IPS-NIHi7 (cell line): ENCODE results near the gene TPRKB.
"Not testable (repeated sequence)": the region's sequence is repeated elsewhere in the genome, so short reads cannot be mapped to it uniquely, and the experiment has no call there.

Source experiments
- DNase-seq: peaks from one replicate; pipeline ENCODE4 v3.0.0; 2012; ENCODE audit warnings: mixed read lengths; ENCODE audit errors: extremely low spot score

TPRKB gene

DNA sequence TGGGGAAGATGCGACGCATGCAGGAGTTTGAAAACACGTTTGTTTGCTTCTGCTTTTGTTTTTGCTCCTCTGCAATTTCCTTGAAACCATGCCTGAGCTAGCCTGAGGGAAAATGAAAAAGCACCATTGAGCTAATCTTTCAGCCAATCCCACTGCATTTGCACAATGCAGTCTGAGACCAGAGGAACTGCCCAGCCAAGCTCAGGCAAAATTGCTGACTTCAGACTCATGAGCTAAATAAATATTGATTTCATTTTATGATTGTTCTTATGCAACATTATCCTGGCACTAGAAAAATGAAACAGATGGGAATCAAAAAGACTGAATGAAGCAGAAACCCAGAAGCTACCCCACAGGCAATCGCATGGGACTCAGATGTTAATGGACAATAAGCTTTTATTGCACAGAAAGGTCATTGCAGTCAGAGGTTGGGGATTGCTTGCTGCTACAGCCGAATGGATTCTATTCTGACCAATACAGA is 37.0 kb downstream of the TPRKB start:
- no peak for DNase-seq

GRCh38 chr2:73699437-73699836 is 37.7 kb downstream of the TPRKB start:
- no peak for DNase-seq

DNA sequence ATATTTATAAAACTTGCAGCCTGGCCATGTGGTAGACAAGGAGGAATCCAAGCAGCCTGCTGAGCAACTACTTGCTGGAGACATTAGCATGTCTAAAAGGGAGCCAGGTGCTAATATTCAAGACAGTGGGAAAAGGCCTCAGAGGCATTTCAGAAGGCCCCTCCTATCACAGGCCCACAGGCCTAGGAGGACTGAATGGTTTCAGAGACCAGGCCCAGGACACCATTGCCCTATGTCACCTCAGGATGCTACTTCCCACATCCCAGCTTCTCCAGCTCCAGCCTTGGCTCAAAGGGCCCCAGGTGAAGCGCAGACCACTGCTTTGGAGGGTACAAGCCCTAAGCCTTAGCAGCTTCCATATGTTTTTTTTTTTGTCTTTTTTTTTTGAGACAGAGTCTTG is 39.0 kb downstream of the TPRKB start:
- no peak for DNase-seq

DNA sequence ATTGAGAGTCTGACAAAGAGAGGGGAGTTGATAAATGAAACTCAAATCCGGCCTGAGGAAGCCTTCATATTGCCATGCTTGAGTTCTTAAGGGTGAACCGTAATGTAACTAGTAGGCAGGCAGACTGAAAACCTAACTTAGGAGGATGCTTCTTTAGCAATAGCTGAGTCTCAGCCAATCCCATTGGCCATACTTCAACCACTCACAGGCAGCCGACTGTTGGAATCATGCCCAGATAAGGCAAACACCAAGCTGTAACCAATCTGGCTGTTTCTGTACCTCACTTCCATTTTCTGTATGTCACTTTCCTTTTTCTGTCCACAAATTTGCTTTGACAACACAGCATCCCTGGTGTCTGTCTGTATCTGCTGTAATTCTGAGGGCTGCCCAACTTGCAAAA is 39.5 kb downstream of the TPRKB start:
- no peak for DNase-seq

DNA sequence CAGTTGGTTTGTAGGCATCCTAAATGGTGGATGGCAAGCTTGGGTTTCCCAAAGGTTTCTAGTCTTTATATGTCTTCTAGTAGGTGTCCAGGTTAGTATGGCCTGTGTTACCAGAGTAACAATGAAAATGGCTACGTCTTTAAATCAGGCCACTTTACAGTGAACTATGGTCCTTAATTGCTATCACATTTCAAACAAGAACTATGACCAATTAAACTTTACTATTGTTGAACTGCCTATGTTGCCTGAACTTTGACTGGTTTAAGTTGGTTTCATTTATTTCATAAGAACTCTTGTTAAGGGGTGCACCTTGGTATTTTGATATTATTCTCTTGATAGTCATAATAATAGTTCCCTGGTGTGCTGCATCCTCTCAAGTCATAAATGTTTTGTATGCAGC is 40.2 kb downstream of the TPRKB start:
- DNase-seq: not testable (repeated sequence)

DNA sequence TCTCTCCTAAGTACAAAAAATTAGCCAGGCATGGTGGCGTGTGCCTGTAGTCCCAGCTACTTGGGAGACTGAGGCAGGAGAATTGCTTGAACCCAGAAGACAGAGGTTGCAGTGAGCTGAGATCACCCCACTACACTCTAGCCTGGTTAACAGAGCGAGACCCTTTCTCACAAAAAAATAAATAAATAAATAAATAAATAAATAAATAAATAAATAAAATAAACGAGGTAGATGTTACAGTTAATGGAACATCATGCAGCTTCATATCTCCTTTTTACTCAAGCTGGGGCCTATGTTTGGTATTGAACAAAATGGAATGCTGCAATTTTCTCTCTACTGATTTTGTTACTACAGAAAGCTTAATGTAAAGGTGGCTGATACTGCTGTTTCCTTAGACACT is 40.6 kb downstream of the TPRKB start:
- DNase-seq: not testable (repeated sequence)

GRCh38 chr2:73690372-73691088 is 46.6 kb downstream of the TPRKB start:
- not testable (repeated sequence) for DNase-seq

GRCh38 chr2:73688494-73688893 is 48.7 kb downstream of the TPRKB start:
- DNase-seq: not testable (repeated sequence)

DNA sequence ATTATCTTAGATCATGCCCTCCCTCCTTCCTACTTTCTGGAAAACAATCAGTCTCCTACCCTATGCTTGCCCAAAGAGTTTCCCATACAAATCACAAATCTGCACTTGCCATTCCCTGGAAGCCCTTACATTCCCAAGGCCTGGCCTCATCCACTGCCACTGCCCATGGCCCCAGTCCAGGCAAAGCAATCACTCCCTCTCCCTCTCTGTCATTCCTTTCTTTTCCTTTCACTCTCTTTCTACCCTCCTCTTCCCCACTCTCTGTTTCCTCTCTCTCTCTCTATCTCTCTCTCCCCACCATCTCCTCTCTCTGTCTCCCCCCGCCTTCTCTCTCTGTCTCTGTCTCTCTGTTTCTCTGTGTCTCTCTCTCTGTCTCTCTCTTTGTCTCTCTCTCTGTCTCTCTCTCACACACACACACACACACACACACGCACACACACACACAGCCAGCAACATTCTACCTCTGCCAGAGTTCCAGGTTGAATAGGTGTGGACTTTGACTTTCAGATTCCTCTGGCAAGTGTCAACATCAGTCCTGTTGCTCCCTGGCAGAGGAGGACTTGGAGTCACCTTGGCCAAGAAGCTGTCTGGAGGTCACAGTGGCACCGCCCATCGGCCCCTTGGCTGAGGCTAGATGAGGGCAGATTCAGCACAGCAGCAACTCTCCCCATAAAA is 51.2 kb downstream of the TPRKB start:
- DNase-seq: no peak

DNA sequence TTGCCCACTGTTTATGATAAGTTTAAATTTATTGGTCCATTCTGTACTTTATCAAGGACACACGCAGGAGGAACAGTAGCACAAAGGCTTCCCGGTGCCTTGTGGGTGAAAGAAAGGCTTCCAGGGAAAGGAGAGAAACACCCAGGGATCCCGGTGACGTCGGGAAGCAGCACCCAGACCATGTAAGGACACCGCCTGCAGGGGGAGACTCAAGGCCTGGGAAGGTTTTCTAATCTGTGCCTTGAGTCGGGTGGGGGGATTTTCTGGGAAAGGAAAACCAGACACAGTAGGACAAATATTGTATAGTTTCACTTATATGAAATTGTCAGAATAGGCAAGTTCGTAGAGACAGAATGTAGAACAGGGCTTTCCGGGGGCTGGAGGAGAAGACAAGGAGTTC is 52.2 kb downstream of the TPRKB start:
- not testable (repeated sequence) for DNase-seq

- DNase-seq: not testable (repeated sequence)
Measured at GRCh38 chr2:73684325-73684724, 52.8 kb downstream of the TPRKB start.

DNA sequence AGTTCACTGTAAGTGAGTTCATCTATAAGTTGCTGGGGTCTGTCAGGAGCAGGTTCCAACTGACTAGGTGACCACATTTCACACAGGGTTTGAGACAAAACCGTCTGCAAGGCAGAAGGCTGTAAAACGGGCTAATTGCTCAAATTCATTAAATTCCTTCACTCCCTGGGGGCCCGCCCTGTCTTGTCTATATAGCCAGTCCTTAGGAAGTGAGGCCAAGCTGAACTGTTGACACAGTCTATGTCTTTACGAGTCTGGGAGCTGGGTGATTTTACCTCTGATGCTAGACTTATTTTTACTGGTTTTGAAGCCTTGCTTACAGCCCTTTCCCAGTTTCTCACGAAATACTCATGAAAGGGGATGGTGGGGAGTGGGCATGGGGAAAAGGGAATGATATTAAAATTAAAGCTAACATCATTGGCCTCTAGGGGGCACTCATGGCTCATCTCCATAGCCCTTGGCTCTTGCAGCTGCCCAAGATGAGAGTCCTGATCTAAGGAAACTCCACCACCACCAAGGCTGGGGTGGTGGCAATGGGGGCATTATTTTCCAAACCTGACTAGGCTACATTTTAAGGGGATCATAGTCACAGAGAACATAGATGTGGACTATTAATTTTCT is 57.1 kb downstream of the TPRKB start:
- DNase-seq: peak; percentile 45
